OCI-LY7 (cell line): ENCODE data around the gene RTP2.

Experiments
- EZH2phosphoT487 ChIP-seq: fragments of 200-600 bp; sonication (generic); IDR thresholded peaks from 2 replicates; pipeline ENCODE4 v1.6.1; 2018; ENCODE audit warnings: low read depth, borderline replicate concordance, mild to moderate bottlenecking, mixed run types, antibody characterized with exemption, low read length, moderate library complexity, mixed read lengths
- TF ChIP-seq, protein P1 (sequence below): fragments of 200-600 bp; sonication (generic); conservative IDR thresholded peaks from 2 replicates; pipeline ENCODE4 v1.5.1; 2014; ENCODE audit warnings: mild to moderate bottlenecking, antibody characterized with exemption, low read length, moderate library complexity, mixed read lengths

DNA sequence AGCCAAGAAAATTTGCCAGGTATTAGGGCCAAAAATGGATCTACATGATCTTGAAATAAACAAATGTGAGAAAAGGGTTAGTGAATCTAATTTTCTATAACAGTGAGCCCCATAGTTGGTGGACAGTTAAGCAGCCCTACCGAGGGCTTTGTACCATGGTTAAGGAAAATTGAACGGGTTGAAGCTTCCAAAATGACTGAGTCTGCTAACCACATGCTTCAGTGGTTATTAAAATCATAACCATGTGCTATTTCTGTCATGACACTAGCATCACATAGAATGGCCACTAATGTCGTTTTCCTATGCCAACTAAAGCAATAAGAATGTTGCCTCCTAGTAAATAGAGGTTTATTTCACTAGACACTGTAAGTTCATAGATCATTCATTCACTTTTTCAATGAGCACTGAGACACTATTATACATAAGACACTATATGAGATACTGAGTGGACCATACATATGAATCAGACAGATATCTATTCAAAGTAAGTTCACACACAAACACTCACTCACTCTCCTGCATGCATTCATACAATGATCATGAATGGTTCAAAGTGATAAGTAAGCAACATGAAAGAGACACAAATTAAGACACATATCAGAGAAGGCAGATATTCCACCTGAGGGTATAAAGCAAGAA lies 36.5 kb downstream of the RTP2 start:
- TF ChIP-seq, protein P1, sequence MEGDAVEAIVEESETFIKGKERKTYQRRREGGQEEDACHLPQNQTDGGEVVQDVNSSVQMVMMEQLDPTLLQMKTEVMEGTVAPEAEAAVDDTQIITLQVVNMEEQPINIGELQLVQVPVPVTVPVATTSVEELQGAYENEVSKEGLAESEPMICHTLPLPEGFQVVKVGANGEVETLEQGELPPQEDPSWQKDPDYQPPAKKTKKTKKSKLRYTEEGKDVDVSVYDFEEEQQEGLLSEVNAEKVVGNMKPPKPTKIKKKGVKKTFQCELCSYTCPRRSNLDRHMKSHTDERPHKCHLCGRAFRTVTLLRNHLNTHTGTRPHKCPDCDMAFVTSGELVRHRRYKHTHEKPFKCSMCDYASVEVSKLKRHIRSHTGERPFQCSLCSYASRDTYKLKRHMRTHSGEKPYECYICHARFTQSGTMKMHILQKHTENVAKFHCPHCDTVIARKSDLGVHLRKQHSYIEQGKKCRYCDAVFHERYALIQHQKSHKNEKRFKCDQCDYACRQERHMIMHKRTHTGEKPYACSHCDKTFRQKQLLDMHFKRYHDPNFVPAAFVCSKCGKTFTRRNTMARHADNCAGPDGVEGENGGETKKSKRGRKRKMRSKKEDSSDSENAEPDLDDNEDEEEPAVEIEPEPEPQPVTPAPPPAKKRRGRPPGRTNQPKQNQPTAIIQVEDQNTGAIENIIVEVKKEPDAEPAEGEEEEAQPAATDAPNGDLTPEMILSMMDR = no peak
- no peak for TF ChIP-seq EZH2phosphoT487
